ENCODE data around the gene DCXR.

DCXR gene

DNA sequence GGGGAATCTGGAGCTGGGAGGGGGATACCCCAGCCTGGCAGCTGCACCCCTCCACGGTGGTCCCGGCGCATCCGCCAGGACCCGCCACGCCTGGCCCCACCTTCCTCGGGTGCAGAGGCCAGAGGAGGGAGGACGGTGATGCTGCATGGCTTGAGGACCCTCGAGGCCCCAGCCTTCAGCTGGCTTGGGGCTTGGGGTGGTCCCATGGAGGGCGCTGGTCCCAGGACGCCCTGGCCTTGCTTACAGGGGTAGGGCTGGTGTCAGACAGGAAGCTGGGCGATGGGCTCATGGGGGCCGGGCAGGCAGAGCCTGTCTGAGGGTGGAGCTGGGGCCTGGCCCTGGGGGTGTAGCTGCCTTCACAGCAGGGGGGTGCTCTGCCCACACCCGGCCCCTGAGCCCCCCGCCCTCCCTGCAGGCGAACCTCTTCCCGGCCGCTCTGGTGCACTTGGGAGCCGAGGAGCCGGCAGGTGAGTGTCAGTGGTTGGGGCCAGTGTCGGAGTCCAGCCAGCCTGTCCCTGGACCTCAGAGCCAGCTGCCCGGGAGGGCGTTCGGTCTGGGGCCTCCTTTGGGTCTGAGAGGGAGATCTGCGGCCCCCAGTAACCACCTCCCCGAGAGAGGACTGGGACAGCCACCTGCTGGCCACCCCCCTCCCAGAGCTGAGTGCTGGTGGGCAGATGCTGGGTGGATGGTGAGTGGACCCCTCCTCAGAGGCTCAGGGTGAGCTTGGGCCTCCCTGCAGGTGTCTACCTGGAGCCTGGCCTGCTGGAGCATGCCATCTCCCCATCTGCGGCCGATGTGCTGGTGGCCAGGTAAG is 21.2 kb downstream of the DCXR start:
- H3K4me3 ChIP-seq (ENCODE audit: low read depth, low read length): no peak overlapping the region
- TF ChIP-seq, protein P1, sequence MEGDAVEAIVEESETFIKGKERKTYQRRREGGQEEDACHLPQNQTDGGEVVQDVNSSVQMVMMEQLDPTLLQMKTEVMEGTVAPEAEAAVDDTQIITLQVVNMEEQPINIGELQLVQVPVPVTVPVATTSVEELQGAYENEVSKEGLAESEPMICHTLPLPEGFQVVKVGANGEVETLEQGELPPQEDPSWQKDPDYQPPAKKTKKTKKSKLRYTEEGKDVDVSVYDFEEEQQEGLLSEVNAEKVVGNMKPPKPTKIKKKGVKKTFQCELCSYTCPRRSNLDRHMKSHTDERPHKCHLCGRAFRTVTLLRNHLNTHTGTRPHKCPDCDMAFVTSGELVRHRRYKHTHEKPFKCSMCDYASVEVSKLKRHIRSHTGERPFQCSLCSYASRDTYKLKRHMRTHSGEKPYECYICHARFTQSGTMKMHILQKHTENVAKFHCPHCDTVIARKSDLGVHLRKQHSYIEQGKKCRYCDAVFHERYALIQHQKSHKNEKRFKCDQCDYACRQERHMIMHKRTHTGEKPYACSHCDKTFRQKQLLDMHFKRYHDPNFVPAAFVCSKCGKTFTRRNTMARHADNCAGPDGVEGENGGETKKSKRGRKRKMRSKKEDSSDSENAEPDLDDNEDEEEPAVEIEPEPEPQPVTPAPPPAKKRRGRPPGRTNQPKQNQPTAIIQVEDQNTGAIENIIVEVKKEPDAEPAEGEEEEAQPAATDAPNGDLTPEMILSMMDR (conservative IDR thresholded peaks at IDR 0.05; ENCODE audit: low read depth, low read length): no peak
- no peak for DNase-seq (ENCODE audit: low read depth)

DNA sequence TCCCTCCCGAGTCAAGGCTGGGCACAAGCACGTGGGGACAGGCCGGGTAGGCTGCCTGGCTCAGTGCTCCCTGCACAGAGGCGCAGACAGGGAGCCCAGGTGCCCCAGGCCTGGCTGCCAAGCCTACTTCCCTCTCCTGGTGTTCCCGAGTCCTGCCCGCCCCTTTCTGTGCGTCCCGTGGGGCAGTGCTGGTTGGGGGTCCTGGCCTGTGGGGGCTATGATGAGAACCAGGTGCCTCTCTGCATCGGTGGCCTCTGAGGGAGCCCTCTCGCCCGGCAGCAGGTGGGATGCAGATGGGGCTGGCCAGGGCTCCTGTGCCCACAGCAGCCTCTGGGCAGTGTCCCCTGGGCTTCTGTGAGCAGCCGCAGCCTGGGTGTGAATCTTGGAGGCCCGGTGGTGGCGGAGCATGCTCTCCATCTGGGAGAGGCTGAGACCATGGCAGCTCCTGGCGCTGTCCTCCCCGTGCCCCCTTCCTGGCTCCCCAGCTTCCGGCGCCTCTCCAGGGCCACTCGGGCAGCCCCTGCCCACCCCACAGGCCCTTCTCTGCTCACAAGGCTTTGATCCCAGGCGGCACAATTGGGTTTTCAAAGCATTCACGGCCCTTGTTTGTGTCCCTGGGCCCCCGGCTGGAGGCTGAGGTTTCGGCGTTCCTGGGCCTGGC is 22.1 kb downstream of the DCXR start:
- TF ChIP-seq, protein P1 (conservative IDR thresholded peaks at IDR 0.05; ENCODE audit: low read depth, low read length): no peak
- DNase-seq (ENCODE audit: low read depth): no peak
- H3K4me3 ChIP-seq (ENCODE audit: low read depth, low read length): no peak overlapping the region

GRCh38 chr17:82014971-82015310 is 22.6 kb downstream of the DCXR start:
- TF ChIP-seq, protein P1 (conservative IDR thresholded peaks at IDR 0.05; ENCODE audit: low read depth, low read length): no peak

GRCh38 chr17:82014432-82014831 is 23.1 kb downstream of the DCXR start:
- no peak overlapping the region for H3K4me3 ChIP-seq (ENCODE audit: low read depth, low read length)
- TF ChIP-seq, protein P1 (conservative IDR thresholded peaks at IDR 0.05; ENCODE audit: low read depth, low read length): no peak
- no peak for DNase-seq (ENCODE audit: low read depth)

More at GRCh38 chr17:82014971-82015310, 22.6 kb downstream of the DCXR start:
- no peak overlapping the region for H3K4me3 ChIP-seq (ENCODE audit: low read depth, low read length)
- DNase-seq (ENCODE audit: low read depth): no peak

DNA sequence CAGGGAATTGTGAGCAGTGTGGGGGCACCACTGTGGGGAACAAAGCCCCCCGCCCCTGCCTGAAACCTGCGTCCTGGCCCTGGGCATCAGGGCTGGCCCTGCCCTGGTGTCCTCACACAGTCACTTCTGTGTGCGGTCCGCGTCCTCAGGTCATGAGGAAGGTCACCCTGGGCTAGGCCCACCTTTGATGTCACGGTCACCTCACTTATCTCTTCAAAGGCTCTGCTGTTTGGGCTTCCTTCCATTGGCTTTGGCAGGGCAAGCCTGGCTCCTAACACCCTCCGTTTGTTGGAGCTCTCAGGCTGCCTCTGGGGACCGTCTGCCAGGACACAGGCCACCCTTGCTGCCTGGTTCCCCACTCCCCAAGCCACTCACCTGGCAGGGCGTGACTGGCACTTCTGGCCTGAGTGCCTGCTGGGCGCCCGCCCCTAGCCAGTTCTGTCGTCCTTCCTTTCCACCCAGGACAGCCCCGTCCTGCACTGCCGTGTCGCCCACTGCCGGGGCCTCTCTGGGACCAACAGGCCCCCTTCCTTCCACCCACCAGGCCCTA is 23.6 kb downstream of the DCXR start:
- no peak for DNase-seq (ENCODE audit: low read depth)
- H3K4me3 ChIP-seq (ENCODE audit: low read depth, low read length): no peak overlapping the region
- TF ChIP-seq, protein P1 (conservative IDR thresholded peaks at IDR 0.05; ENCODE audit: low read depth, low read length): no peak

GRCh38 chr17:82013341-82013740 is 24.2 kb downstream of the DCXR start:
- TF ChIP-seq, protein P1 (conservative IDR thresholded peaks at IDR 0.05; ENCODE audit: low read depth, low read length): no peak
- no peak overlapping the region for H3K4me3 ChIP-seq (ENCODE audit: low read depth, low read length)
- no peak for DNase-seq (ENCODE audit: low read depth)

All from choroid plexus epithelial cell (primary cell).